Activated naive CD4-positive, alpha-beta T cell treated with anti-CD3 and anti-CD28 coated beads, Interleukin-2, amount 50 U/mL, for 72 hours (primary cell): ENCODE data around the gene POLR3C. TPM values are rescaled to one million over a fixed set of nuclear protein-coding genes. Genes with fewer than 3 reads are reported as not detected.

Experiments
- ATAC-seq, 2 donors: fragments of 150-1000 bp; cut with Tn5 transposase; 2 replicates each; pipeline ENCODE4 v1.10.0; 2021; ENCODE audit warnings: mild to moderate bottlenecking in 2 of 2, moderate library complexity in 2 of 2
- DNase-seq, 2 donors: peaks; one replicate each; pipeline ENCODE4 v3.0.0; 2021 to 2022; ENCODE audit warnings: low spot score in 2 of 2
- H3K27ac Mint-ChIP-seq, 2 donors: one replicate each; pipeline ENCODE4 v1.8.0; 2022; ENCODE audit warnings: mild to moderate bottlenecking in 2 of 2, mixed read lengths in 2 of 2
- H3K36me3 Mint-ChIP-seq, 2 donors: one replicate each; pipeline ENCODE4 v1.8.0; 2022; ENCODE audit warnings: mixed read lengths in 2 of 2
- H3K9me3 Mint-ChIP-seq, 2 donors: one replicate each; pipeline ENCODE4 v1.8.0; 2022; ENCODE audit warnings: mixed read lengths in 2 of 2
- total RNA-seq, 2 donors: library from RNA; stranded (reverse); gene quantifications; one replicate each; pipeline ENCODE4 v1.2.3, GENCODE V29; 2022

Gene POLR3C
- total RNA-seq, 2 donors from 2014 or later, result 15.1 to 26.2 TPM

- ATAC-seq, result no peak
These were observed 62.4 kb downstream of the POLR3C start for GRCh38 chr1:145886390-145886789.

GRCh38 chr1:145886816-145887215 is 62.8 kb downstream of the POLR3C start:
- Mint-ChIP-seq H3K9me3 (no peaks in the 10 kb centered on the region), H3K27ac (no peak overlapping the region)
- ATAC-seq, result no peak

More at GRCh38 chr1:145886390-145886789, 62.4 kb downstream of the POLR3C start:
- DNase-seq, result no peak
- no peaks in the 10 kb centered on the region for H3K9me3 Mint-ChIP-seq
- no peaks in the 10 kb centered on the region for H3K36me3 Mint-ChIP-seq
- no peak overlapping the region for H3K27ac Mint-ChIP-seq

GRCh38 chr1:145887631-145888030 is 63.6 kb downstream of the POLR3C start:
- H3K27ac Mint-ChIP-seq, result no peak overlapping the region
- no peaks in the 10 kb centered on the region for H3K36me3 Mint-ChIP-seq
- ATAC-seq (no peak), DNase-seq (no peak)
- H3K9me3 Mint-ChIP-seq, result no peaks in the 10 kb centered on the region

More at GRCh38 chr1:145886816-145887215, 62.8 kb downstream of the POLR3C start:
- H3K36me3 Mint-ChIP-seq, result no peaks in the 10 kb centered on the region
- DNase-seq, result no peak

GRCh38 chr1:145889722-145890121 is 65.7 kb downstream of the POLR3C start:
- Mint-ChIP-seq H3K27ac (no peak overlapping the region), H3K9me3 (no peaks in the 10 kb centered on the region), H3K36me3 (no peaks in the 10 kb centered on the region)
- ATAC-seq (no peak), DNase-seq (no peak)

- ATAC-seq, result no peak
- no peaks in the 10 kb centered on the region for H3K9me3 Mint-ChIP-seq
These were observed 67.1 kb downstream of the POLR3C start for GRCh38 chr1:145891143-145891542.

GRCh38 chr1:145891587-145892485 is 67.8 kb downstream of the POLR3C start:
- no peaks in the 10 kb centered on the region for H3K36me3 Mint-ChIP-seq
- no peak overlapping the region for H3K27ac Mint-ChIP-seq
- ATAC-seq (peak; percentile 76 to 81), DNase-seq (peak in 1 of 2 donors; percentile 59)
- no peaks in the 10 kb centered on the region for H3K9me3 Mint-ChIP-seq

More at GRCh38 chr1:145891143-145891542, 67.1 kb downstream of the POLR3C start:
- Mint-ChIP-seq H3K27ac (no peak overlapping the region), H3K36me3 (no peaks in the 10 kb centered on the region)
- no peak for DNase-seq

- no peak for DNase-seq
- no peaks in the 10 kb centered on the region for H3K36me3 Mint-ChIP-seq
- no peaks in the 10 kb centered on the region for H3K9me3 Mint-ChIP-seq
- ATAC-seq, result no peak
- H3K27ac Mint-ChIP-seq, result no peak overlapping the region
These were observed 68.6 kb downstream of the POLR3C start for GRCh38 chr1:145892486-145893087.

GRCh38 chr1:145893306-145894055 is 69.5 kb downstream of the POLR3C start:
- DNase-seq, result no peak
- Mint-ChIP-seq H3K9me3 (no peaks in the 10 kb centered on the region), H3K36me3 (no peaks in the 10 kb centered on the region), H3K27ac (no peak overlapping the region)
- ATAC-seq, result no peak

Other genes with a start within 250 kb of the POLR3C start
- 10 to 100 TPM; 21.4 to 31.3 TPM for gene GPR89A, start 216.2 kb upstream of the POLR3C start, total RNA-seq
- not detected for gene PDZK1, start 116.8 kb upstream of the POLR3C start, total RNA-seq
- gene CD160, start 104.7 kb upstream of the POLR3C start, total RNA-seq, result under 1 TPM in 1 of 2 donors, not detected in 1; 0.64 TPM
- 10 to 100 TPM; 10.7 to 12.6 TPM for gene RNF115, start 105 bp upstream of the POLR3C start, total RNA-seq
- gene NUDT17, start 21.4 kb downstream of the POLR3C start, total RNA-seq, result 1 to 10 TPM; 2.6 to 3.9 TPM
- 10 to 100 TPM; 28.6 to 33.5 TPM for gene PIAS3, start 34.9 kb downstream of the POLR3C start, total RNA-seq
- under 1 TPM; 0.50 to 0.53 TPM for gene ANKRD35, start 61.7 kb downstream of the POLR3C start, total RNA-seq
- 1 to 10 TPM; 1.0 to 1.5 TPM for gene ITGA10, start 85.8 kb downstream of the POLR3C start, total RNA-seq
- gene PEX11B, start 94.5 kb downstream of the POLR3C start, total RNA-seq, result 10 to 100 TPM; 17.9 to 36.1 TPM
- 100 to 1,000 TPM; 254 to 286 TPM for gene RBM8A, start 103.3 kb downstream of the POLR3C start, total RNA-seq
- gene LIX1L, start 133.8 kb downstream of the POLR3C start, total RNA-seq, result 10 to 100 TPM; 47.9 to 50.1 TPM
- 1 to 10 TPM; 5.4 to 9.1 TPM for gene ANKRD34A, start 140.4 kb downstream of the POLR3C start, total RNA-seq
- 10 to 100 TPM; 22.0 to 31.9 TPM for gene POLR3GL, start 140.5 kb downstream of the POLR3C start, total RNA-seq
- 100 to 1,000 TPM in 1 of 2 donors, 10 to 100 TPM in 1; 67.9 to 120 TPM for gene TXNIP, start 172.4 kb downstream of the POLR3C start, total RNA-seq
- not detected for gene HJV, start 197.5 kb downstream of the POLR3C start, total RNA-seq